HK-2 (cell line): ENCODE results near the gene CYP46A1.

Source experiments
- DNase-seq: peaks from one replicate; pipeline ENCODE4 v3.0.0-alpha.2; 2018; ENCODE audit not compliant: unreplicated experiment

The CYP46A1 gene

DNA sequence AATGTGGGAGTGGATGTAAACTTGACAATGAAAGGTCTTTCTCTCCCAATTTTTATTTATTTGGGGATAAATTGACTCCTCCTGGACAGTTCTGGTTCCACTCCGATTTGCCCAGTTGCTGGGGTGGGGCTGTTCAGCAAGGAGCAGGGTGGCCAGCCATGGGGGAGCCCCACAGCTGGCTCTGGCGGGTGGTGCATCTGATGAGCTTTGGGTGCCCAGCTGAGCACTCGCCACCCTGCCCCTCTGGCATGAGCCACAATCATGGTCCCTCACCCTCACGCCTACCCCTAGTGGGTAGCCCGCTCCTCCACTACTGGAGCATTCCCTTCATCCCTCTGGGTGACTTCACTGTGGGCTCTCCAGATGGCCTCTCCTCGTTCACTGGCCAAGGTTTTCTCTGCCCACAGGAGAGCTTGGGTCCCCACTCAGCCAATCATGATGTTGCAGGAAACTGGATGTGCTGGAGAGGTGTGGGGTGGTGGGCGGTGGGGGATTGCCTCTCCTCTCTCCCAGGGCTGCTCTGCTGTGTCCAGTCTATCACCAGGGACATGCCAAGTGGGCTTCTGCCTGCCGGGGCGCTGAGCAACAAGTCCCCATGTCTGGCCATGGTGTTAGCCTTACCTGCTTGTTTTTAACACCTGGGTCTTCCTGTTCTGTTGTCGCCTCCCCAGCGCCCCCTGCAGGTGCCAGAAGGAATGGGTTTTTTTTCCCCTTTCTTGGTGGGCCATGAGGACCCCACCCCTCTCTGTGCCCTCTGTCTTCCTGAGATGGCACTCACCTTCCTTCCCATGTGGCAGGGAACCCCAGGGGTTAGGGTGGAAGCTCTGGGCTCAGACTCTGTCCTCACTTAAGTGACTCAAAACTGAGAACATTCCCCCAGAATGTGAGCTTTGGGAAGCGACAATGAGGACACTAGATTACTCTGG is 3.4 kb downstream of the CYP46A1 start:
- DNase-seq, result no peak

DNA sequence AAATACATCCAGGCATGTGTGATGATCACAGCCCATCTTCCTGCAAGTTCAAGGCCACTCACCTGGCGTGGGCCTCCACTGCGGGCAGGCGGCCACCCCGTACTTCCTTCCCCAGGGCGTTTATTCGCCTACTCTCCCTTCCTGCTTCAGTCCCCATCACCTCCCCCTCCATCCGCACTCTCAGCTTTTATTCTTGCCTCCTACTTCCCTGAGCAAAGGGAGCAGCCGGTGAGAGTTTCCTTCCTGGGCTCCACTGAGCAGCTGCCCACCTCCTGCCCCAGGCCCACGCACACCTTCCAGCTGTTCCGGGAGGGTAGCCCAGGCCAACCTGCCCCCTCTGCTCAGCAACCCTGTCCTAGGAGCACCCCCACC is 4.1 kb downstream of the CYP46A1 start:
- no peak for DNase-seq

DNA sequence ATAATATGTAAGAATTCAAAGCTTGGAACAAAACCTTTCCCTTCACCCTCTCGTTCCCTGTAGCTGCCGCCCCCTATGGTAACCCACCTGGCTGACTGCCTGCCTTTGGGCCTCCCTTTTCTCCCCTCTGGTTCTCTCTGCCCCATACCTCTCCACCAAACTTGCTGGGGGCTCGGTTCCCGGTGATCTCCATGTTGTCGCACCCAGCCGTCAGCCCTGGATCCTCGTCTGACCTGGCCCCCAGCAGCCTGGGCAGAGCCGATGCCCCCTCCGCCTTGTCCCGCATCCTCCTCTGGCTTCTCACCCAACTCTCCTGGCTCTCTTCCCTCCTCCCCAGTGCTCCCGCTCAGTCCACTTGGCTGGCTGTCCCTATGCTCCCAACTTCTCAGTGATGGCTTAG is 4.5 kb downstream of the CYP46A1 start:
- DNase-seq, result no peak

DNA sequence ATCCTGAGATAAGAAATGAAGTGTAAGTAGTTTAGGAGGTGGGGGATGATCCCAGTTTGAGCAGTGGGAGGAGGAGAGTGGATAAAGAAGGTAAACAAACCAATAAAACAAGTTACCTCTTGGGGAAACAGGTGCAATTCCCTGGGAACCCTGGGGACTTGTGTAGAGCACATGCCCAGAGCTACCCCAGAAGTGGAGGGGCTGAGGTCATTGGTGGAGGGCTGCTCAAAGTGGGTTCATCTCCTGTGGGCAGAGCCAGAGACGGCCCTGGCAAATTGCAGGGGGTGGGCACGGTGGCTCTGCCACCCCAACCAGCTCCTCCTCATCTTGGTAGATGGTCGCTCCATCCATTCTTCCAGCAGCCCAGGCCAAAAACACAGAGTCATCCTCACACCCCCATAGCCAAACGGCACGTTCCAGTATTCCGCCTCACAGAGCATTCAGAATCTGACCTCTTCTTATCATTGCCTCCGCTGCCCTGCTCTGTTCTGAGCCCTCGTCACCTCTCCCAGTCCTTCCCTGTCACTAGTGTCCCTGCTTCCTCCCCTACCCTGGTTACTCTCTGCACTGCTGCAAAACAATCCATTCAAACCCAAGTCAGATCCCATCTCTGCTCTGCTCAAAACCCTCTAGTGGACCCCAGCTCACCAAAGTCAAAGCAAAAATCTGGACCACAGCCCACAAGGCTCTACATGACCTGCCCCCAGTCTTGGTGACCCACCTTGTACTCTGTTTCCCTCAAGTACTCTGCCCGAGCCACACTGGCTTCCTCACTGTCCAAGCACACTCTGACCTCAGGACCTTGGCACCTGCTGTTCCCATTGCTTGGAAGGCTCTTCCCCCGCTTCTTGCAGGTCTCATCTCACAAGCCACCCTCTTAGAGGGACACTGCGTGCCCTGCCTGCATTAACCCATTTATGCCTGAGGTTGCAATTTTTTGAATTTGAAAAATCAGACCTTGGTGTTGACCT is 5.5 kb downstream of the CYP46A1 start:
- no peak for DNase-seq

DNA sequence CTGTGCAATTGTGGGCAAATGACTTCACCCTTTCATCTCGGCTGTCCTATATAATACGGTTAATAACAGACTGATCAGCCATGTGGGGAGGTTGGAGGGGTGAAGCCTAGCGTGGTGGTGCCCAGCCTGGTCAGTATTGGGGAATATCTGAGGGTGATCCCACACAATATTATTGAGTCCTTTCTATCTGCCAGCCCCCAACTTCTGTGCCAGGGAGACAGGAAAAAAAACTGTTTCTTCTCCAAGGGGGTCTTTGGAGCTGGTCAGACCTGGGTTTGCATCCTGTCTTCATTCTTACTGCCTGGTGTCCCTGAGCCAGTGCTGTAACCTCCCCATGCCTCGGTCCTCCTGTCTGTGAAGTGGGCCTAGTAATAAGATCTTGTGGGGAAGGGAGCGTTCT is 6.5 kb downstream of the CYP46A1 start:
- no peak for DNase-seq

DNA sequence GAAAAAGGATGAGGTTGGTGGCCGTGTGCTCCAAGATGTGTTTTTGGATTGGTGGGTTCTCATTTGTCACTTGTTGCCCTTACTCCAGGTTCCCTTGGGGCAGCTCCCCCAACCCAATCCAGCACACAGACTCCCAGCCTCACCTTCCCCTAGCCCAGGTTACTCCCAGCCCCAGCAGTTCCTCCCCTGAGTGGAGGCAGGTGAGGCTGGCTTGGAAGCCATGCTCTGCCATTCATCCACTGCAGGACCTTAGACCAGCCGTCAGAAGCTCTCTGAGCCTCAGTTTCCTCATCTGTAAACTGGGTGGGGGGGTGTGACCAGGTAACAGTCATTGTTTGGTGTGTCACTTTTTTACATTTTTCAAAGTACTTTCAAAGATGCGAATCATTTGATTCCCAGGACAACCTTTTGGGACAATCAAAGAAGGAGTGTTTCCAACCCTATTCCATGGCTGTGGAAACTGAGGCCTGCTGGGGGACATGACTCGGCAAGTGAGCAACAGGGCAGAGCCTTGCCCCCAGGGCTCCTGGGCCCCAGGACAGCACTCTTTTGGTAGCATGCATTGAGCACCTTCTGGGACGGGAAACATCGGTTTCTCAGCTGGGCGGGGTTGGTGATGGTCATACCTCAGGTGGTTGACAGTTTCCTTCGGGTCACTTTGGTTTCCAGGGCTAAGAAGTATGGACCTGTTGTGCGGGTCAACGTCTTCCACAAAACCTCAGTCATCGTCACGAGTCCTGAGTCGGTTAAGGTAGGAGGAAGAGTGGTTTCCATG is 7.2 kb downstream of the CYP46A1 start:
- DNase-seq, result no peak

DNA sequence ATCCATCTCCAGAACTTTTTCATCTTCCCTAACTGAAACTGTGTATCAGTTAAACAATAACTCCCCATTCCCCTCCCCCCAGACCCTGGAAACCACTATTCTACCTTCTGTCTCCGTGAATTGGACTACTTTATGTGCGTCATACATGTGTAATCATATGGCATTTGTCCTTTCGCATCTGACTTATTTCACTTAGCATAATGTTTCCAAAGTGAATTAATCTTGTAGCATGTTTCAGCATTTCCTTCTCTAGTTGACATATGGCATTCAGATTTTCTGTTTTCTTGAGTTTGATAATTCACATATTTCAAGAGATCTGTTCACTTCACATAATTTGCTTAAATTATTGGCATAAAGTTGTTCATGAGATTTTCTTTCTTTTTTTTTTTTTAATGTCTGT is 9.8 kb downstream of the CYP46A1 start:
- DNase-seq, result no peak

DNA sequence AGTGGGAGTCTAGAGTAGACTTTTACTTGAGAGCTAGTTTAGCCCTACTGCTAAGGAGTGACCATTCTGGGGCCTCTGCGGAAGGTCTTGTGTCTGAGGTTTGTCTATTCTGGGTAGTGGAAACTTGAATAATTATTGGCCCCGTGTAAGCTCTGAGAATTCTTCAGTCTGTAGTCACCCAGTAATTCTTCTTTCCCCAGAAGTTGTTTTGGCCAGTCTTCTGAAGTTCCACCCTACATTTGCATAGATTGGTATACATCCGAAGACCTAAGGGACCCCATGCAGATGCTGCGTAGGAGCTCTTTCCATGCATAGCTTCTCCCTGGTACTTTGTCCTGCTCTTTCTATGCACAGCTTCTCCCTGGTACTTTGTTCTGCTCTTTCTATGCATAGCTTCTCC is 12.8 kb downstream of the CYP46A1 start:
- DNase-seq, result no peak

- DNase-seq, result no peak
Measured at GRCh38 chr14:99698236-99698635, 14.1 kb downstream of the CYP46A1 start.

- DNase-seq, result no peak
Measured at GRCh38 chr14:99698642-99699041, 14.5 kb downstream of the CYP46A1 start.

DNA sequence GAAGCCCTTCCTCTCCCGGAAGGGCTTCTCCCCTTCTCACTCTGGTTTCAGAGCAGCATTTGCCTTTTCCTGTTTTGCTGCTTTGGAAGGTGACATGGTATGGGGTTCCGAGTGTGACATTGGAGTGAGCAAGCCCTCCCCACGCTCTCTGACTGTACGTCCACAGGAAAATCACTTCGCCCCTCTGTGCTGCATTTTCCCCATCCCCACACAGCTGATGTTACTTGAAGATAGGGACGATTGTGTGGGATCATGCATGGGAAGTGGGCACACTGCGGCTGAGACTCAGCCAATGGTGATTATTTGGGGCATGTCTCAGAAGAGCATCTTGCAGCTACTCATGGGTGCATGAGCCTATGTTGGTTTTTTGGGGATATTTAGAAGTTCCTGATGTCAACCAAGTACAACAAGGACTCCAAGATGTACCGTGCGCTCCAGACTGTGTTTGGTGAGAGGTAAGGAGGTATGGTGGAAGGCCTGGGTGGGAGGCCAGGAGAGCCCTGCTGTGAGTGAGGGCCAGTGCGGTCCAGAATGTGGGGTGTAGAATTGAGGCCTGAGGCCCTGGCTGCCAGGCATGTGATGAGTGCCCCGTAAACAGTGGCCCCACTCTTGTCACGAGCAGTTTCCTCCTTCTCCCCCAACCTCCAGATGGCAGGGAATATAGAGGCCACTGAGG is 15.1 kb downstream of the CYP46A1 start:
- no peak for DNase-seq

DNA sequence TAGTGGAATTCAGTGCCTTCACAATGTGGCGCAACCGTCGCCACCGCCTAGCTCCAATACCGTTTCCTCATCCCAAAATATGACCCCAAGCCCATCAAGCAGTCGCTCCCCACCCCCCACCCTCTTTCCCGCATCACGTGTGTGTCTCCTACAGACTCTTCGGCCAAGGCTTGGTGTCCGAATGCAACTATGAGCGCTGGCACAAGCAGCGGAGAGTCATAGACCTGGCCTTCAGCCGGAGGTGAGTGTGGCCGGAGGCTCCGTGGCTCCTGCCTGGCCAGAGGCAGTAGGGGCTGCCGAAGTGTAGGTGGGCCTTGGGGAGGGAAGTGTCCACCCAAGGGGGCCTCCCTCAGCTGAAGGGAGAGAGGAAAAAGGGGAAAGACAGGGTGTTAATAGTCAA is 15.8 kb downstream of the CYP46A1 start:
- DNase-seq, result no peak

- DNase-seq, result no peak
Measured at GRCh38 chr14:99700379-99700778, 16.3 kb downstream of the CYP46A1 start.

DNA sequence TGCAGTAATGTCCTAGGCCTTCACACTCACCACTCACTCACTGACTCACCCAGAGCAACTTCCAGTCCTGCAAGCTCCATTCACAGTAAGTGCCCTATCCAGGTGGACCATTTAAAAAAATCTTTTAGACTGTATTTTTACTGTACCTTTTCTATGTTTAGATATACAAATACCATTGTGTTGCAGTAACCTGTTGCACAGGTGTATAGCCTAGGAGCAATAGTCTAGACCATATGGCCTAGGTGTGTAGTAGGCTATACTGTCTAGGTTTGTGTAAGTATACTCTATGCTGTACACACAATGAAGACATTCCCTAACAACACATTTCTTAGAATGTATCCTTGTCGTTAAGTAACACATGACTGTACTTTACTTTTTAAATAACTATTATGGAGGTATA is 17.2 kb downstream of the CYP46A1 start:
- DNase-seq, result no peak

- DNase-seq, result no peak
Measured at GRCh38 chr14:99702115-99702514, 18.0 kb downstream of the CYP46A1 start.

- DNase-seq, result no peak
Measured at GRCh38 chr14:99703381-99703780, 19.3 kb downstream of the CYP46A1 start.

DNA sequence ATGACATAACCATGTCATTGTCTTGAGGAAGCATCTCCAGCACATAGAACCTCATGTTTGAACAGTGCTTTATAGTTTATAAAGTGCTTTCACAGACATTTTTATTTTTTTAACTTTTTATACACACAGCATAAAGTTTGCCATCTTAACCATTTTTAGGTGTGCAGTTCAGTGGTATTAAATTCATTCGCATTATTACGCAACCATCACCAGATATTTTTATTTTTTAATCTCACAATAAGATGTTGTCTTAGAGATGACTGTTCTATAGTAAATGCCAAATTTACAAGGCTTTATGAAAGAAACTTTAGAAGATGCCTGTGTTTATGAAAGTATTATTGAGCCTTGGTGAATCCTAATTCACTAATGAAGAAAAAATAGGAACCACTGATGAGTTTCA is 19.9 kb downstream of the CYP46A1 start:
- no peak for DNase-seq

- no peak for DNase-seq
Measured at GRCh38 chr14:99706107-99706900, 22.2 kb downstream of the CYP46A1 start.

DNA sequence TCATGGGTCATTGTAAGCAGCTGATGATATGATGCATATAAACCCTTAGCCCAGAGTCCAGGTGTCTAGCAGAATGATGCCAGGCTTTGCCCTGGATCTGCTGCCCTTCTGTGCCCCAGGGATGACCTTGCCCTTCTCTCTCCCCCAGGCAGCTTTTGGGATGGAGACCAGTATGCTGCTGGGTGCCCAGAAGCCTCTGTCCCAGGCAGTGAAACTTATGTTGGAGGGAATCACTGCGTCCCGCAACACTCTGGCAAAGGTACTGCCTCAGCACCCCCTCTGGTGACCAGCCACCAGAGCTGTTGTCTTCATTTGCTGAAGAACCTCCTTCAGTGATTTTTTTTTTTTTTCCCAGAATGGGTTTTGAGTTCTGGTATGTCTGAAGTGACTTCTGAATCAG is 23.3 kb downstream of the CYP46A1 start:
- DNase-seq, result no peak

DNA sequence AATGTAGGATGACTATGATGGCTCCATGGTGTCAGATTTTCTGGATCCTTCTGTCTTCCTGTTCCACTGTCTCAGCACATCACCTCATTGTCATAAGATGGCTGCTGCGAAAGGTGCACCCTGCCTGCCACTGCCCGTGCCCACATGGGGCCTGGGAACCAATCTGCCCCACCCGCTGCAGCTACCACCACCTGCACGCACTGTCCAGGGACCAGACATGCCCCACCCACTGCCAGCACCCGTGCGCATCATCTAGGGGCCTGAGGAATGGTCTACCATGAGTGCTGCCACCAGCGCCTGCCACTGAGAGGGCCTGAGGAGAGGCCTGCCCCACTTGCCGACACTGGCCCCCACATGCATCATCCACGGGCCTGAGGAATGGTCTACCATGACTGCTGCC is 23.8 kb downstream of the CYP46A1 start:
- DNase-seq, result no peak

DNA sequence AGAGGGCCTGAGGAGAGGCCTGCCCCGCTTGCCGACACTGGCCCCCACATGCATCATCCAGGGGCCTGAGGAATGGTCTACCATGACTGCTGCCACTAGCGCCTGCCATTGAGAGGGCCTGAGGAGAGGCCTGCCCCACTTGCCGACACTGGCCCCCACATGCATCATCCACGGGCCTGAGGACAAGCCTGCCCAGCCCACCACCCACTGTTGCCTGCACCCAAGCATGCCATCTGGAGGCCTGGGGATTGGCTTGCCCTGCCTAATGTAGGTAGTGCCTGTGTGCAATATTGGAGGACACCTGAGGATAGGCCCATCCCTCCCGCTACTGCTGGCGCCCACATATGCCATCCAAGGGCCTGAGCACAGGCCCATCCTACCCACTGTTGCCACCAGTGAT is 24.4 kb downstream of the CYP46A1 start:
- DNase-seq, result no peak
